CD4-positive, CD25-positive, alpha-beta regulatory T cell (primary cell): ENCODE measurements around the gene DHX16. TPM values are rescaled to one million over a fixed set of nuclear protein-coding genes. Genes with fewer than 3 reads are reported as not detected.
"Not testable (repeated sequence)": the region's sequence is repeated elsewhere in the genome, so short reads cannot be mapped to it uniquely, and the experiment has no call there.

ENCODE experiments used
- ATAC-seq, 2 donors: fragments of 150-1000 bp; cut with Tn5 transposase; one replicate each; pipeline ENCODE4 v1.10.0; 2021; ENCODE audit warnings: low read depth in 2 of 2, moderate number of reproducible peaks in 2 of 2, moderate library complexity in 1 of 2
- DNase-seq, 3 donors: peaks; one replicate each; pipeline versions ENCODE4 v3.0.0 to v3.0.0-alpha.2; 2012 to 2022; ENCODE audit warnings: mixed read lengths in 1 of 3
- H3K27ac ChIP-seq: one replicate; pipeline ENCODE4 v1.7.0; 2013; ENCODE audit warnings: mild to moderate bottlenecking, low read length; ENCODE audit not compliant: insufficient read depth, poor library complexity, severe bottlenecking
- H3K27me3 ChIP-seq: one replicate; pipeline ENCODE4 v1.7.0; 2013; ENCODE audit warnings: low read length; ENCODE audit not compliant: control insufficient read depth, insufficient read depth
- H3K36me3 ChIP-seq: one replicate; pipeline ENCODE4 v1.7.0; 2013; ENCODE audit warnings: mild to moderate bottlenecking, low read length, moderate library complexity; ENCODE audit not compliant: control insufficient read depth, insufficient read depth
- H3K4me1 ChIP-seq: 2 replicates; pipeline ENCODE4 v1.7.0; 2013; ENCODE audit warnings: mild to moderate bottlenecking, low read length; ENCODE audit not compliant: insufficient read depth, control insufficient read depth, poor library complexity, severe bottlenecking
- H3K4me3 ChIP-seq: one replicate; pipeline ENCODE4 v1.7.0; 2013; ENCODE audit warnings: low read depth, mild to moderate bottlenecking, low read length, moderate library complexity
- H3K9me3 ChIP-seq, 2 experiments: 1 replicate in 1 of 2; 2 replicates in 1 of 2; pipeline ENCODE4 v1.7.0; 2013; ENCODE audit warnings: low read length in 2 of 2, mild to moderate bottlenecking in 1 of 2, moderate library complexity in 1 of 2; ENCODE audit not compliant: control insufficient read depth in 2 of 2
- H3K27ac Mint-ChIP-seq, 3 donors: one replicate each; pipeline ENCODE4 v1.8.0; 2020 to 2022; ENCODE audit warnings: mild to moderate bottlenecking in 3 of 3, mixed read lengths in 3 of 3, moderate library complexity in 2 of 3
- H3K27me3 Mint-ChIP-seq: one replicate; pipeline ENCODE4 v1.8.0; 2022; ENCODE audit warnings: mild to moderate bottlenecking, mixed read lengths
- H3K36me3 Mint-ChIP-seq: one replicate; pipeline ENCODE4 v1.8.0; 2020; ENCODE audit warnings: mixed read lengths
- H3K4me1 Mint-ChIP-seq, 4 donors: one replicate each; pipeline ENCODE4 v1.8.0; 2020 to 2022; ENCODE audit warnings: mixed read lengths in 4 of 4, mild to moderate bottlenecking in 1 of 4
- H3K4me3 Mint-ChIP-seq, 4 donors: one replicate each; pipeline ENCODE4 v1.8.0; 2020 to 2022; ENCODE audit warnings: mild to moderate bottlenecking in 4 of 4, mixed read lengths in 4 of 4, moderate library complexity in 3 of 4
- H3K9me3 Mint-ChIP-seq, 7 donors: one replicate each; pipeline ENCODE4 v1.8.0; 2020 to 2022; ENCODE audit warnings: mixed read lengths in 7 of 7, mild to moderate bottlenecking in 3 of 7, moderate library complexity in 2 of 7
- polyA plus RNA-seq, 4 donors: library from polyadenylated mRNA; unstranded; fragments of 300-500 nt; fragmentation: Illumina TruSeq; gene quantifications; one replicate each; pipeline ENCODE4 v1.2.3, GENCODE V29; 2021
- total RNA-seq: library from RNA; stranded (reverse); gene quantifications from one replicate; pipeline ENCODE4 v1.2.3, GENCODE V29; 2022

DHX16 gene
- total and polyA plus RNA-seq, 5 donors from 2014 or later = 13.2 to 33.8 (median 18.7) TPM

DNA sequence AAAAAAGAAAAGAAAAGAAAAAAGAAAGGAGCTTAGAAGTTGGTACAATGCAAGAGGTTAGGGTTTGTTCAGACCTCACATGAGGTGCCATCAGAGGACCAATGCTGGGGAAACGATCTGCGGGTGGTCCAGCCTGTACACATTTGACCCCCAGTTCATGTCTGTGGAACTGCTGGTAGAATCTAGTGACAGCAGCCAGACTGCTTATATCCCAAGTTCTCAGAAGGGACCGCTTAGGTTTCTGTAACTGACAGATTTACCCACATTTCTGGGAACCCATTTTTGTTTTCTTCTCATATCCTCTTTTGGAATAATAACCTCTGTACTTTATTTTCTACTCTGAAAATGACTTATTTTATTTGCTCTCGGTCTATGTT lies 8.9 kb upstream of the DHX16 start:
- Histone ChIP-seq H3K36me3 (peaks cover 24% of the 10 kb centered on the region), H3K27me3 (no peaks in the 10 kb centered on the region), H3K4me1 (peaks cover 54% of the 10 kb centered on the region), H3K27ac (peak overlapping the region; percentile 96), H3K4me3 (peak overlapping the region; percentile 89), H3K9me3 (no peaks in the 10 kb centered on the region)
- no peak for DNase-seq
- peak; percentile 3 for ATAC-seq
- Mint-ChIP-seq H3K9me3 (peaks cover 0 to 6% (median 0%) of the 10 kb centered on the region in 7 donors), H3K27me3 (peaks cover 5% of the 10 kb centered on the region), H3K36me3 (peaks cover 48% of the 10 kb centered on the region), H3K4me3 (peak overlapping the region; percentile 95 to 100 (median 96)), H3K4me1 (peaks cover 11 to 40% (median 15%) of the 10 kb centered on the region in 4 donors), H3K27ac (peak overlapping the region; percentile 93 to 98 (median 96))

DNA sequence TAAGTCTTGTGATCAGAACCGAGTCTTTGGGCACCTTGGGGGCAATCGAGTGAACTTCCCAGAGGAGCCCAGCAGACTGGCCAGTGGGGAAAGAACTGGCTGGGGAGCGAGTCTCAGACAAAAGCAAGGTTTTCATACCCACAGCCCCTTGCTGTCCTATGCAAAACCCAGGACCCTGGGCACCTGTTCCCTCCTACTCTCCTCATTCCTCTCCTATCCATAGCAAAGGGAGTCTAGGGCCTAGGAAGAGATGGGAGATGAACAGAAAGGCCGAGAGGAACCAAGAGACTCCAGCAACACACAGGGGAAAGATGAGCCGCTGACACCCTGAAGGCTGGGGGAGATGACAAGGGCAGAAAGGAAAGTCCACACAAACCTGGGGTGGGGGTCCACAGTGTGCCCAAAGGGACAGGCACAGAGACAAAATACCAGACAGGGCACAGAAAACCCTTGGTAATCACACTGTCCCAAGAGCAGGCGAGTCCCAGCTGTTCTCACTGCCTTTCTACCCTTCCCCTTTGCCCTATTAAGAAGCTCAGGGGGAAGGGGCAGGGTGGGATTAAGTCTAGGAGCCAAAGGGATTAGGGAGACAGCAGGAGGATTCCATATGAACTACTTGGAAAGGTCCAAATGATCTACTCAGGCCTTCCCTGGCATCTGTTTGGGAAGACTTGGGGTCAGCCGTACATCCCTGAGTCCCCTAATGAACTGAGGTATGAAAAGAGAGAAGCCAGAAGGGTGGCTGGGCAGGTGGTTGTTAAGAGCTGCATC lies 7.1 kb upstream of the DHX16 start:
- H3K27me3 ChIP-seq = no peaks in the 10 kb centered on the region
- peaks cover 36% of the 10 kb centered on the region for H3K36me3 ChIP-seq
- H3K4me3 Mint-ChIP-seq = peak overlapping the region; percentile 95 to 100 (median 96)
- DNase-seq = no peak
- H3K27ac ChIP-seq = peak overlapping the region; percentile 96
- peaks cover 0 to 2% (median 0%) of the 10 kb centered on the region in 7 donors for H3K9me3 Mint-ChIP-seq
- peak overlapping the region; percentile 92 to 93 (median 93) for H3K27ac Mint-ChIP-seq
- no peak for ATAC-seq
- peaks cover 5% of the 10 kb centered on the region for H3K27me3 Mint-ChIP-seq
- peaks cover 46% of the 10 kb centered on the region for H3K4me1 ChIP-seq
- H3K9me3 ChIP-seq = no peaks in the 10 kb centered on the region
- peaks cover 47% of the 10 kb centered on the region for H3K36me3 Mint-ChIP-seq
- H3K4me3 ChIP-seq = peak overlapping the region; percentile 89
- H3K4me1 Mint-ChIP-seq = peaks cover 11 to 45% (median 23%) of the 10 kb centered on the region in 4 donors

DNA sequence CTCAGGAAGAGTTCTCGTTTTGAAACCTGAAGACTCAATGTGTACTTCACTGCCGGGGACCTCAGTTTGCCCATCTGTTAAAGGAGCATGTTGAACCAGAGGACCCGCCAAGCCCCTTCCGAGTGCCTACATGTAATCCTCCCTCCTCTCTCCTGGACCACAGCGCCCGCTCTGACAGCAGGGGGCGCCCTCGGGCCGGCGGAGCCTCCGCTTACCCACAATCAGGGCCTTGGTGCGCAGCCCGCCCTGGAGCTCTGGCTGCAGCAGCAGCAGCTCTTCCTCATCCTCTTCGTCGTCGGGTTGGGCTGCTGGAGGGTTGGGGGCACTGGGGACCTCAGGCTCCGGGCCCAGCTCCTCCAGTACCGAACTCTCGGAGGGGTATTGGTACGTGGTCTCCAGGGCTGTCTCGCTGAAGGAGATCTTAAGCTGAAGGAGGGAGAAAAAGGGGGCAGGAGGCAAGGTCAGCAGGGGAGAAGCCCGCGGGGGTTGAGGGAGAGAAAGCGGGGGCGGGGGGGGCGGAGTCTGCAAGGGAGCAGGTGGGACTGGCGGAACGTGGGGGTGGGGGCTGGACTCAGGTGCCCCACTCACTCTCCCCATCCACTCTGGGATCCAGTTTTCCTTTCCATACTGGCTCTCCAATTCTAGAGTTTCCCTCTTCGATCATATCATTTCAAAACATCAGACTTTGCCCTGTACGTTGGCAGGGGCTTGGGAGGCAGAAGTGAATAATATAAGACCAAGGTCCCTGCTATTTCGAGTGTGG lies 6.3 kb upstream of the DHX16 start:
- ATAC-seq = peak; percentile 29 to 30
- peaks cover 0 to 1% (median 0%) of the 10 kb centered on the region in 7 donors for H3K9me3 Mint-ChIP-seq
- peak overlapping the region; percentile 95 to 100 (median 96) for H3K4me3 Mint-ChIP-seq
- peak overlapping the region; percentile 89 to 93 (median 93) for H3K27ac Mint-ChIP-seq
- H3K4me1 Mint-ChIP-seq = peaks cover 11 to 45% (median 23%) of the 10 kb centered on the region in 4 donors
- peaks cover 45% of the 10 kb centered on the region for H3K4me1 ChIP-seq
- no peaks in the 10 kb centered on the region for H3K9me3 ChIP-seq
- H3K36me3 Mint-ChIP-seq = peaks cover 45% of the 10 kb centered on the region
- peak overlapping the region; percentile 89 for H3K4me3 ChIP-seq
- H3K27ac ChIP-seq = peak overlapping the region; percentile 96
- peak; percentile 85 to 92 (median 91) for DNase-seq
- peaks cover 36% of the 10 kb centered on the region for H3K36me3 ChIP-seq
- peaks cover 5% of the 10 kb centered on the region for H3K27me3 Mint-ChIP-seq
- no peaks in the 10 kb centered on the region for H3K27me3 ChIP-seq

DNA sequence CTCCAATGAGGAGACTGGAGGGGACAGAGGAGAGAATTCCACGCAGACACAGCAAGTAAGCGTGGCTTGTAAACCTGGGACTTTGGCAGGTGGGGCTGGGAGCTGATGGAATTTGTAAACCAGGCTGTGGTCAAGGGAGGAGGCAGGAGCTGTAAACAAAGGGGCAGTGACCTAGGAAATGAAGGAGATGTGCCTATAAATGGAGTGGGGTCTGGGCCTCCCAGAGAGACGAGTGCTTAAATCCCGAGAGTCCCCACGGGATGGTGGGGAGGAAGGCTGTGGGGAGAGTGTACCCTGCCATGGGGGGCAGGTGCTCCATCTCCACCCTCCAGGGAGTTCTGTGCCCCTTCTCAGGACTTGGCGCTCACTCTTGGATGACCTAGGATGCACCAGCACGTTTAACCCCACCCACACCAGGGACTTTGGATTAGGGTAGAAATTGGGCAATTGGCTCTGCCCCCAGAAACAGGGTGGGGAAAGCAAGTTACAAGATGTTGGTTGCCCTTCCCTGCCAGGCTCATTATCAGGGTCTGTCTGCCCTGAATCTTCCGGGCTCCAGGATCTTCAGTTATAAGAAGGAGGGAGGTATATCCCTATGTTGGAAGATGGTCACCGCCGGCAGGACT lies 4.0 kb upstream of the DHX16 start:
- H3K27ac Mint-ChIP-seq = peak overlapping the region in 2 of 3 donors; percentile 60 to 95
- no peak overlapping the region for H3K4me3 ChIP-seq
- H3K4me3 Mint-ChIP-seq = peak overlapping the region in 2 of 4 donors; percentile 21 to 47
- H3K9me3 Mint-ChIP-seq = no peaks in the 10 kb centered on the region
- no peaks in the 10 kb centered on the region for H3K27me3 ChIP-seq
- H3K9me3 ChIP-seq = no peaks in the 10 kb centered on the region
- no peak for DNase-seq
- peaks cover 17 to 56% (median 29%) of the 10 kb centered on the region in 4 donors for H3K4me1 Mint-ChIP-seq
- peaks cover 36% of the 10 kb centered on the region for H3K36me3 ChIP-seq
- no peak for ATAC-seq
- H3K36me3 Mint-ChIP-seq = peaks cover 29% of the 10 kb centered on the region
- peaks cover 37% of the 10 kb centered on the region for H3K4me1 ChIP-seq
- no peak overlapping the region for H3K27ac ChIP-seq
- peaks cover 5% of the 10 kb centered on the region for H3K27me3 Mint-ChIP-seq

DNA sequence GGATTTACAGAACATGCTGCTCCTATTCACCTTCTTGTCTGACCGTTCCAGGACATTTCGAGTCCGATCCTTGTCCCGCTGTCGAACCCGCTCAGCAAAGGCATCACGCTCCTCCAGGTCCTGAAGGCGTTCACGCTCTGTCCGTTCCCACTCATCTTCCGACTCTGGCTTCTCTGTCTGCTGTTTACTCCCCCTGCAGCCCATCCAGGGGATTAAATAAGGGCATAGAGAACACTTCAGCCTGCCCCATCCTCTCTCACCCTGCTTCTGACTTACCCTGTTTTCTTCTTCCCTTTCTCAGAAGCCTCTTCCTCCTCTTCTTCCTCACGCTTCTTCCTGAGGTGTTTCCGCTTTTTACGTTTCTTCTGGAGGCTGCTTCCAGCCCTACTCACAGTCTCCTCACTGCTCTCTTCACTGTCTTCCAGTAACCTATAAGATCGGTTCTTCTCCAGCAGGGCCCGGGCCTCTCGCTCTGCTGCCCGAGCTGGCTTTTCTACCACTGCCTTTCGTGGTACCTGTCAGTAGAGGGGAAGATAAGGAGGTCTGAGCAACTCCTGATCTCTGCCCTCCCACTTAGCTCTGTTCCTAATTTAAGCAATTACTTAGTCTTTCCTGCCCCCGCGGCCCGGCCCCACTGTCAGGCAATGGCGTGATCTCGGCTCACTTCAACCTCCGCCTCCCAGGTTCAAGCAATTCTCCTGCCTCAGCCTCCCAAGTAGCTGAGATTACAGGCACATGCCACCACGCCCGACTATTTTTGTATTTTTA lies 1.9 kb downstream of the DHX16 start:
- no peak overlapping the region for H3K4me3 ChIP-seq
- DNase-seq (no peak), ATAC-seq (no peak)
- H3K27ac ChIP-seq = no peak overlapping the region
- peak overlapping the region; percentile 42 to 81 (median 79) for H3K27ac Mint-ChIP-seq
- no peaks in the 10 kb centered on the region for H3K27me3 ChIP-seq
- H3K27me3 Mint-ChIP-seq = peaks cover 5% of the 10 kb centered on the region
- H3K36me3 Mint-ChIP-seq = peaks cover 26% of the 10 kb centered on the region
- H3K9me3 Mint-ChIP-seq = no peaks in the 10 kb centered on the region
- H3K4me1 ChIP-seq = peaks cover 21% of the 10 kb centered on the region
- H3K4me1 Mint-ChIP-seq = peaks cover 16 to 39% (median 22%) of the 10 kb centered on the region in 4 donors
- peak overlapping the region; percentile 73 to 91 (median 80) for H3K4me3 Mint-ChIP-seq
- H3K36me3 ChIP-seq = peaks cover 31% of the 10 kb centered on the region
- no peaks in the 10 kb centered on the region for H3K9me3 ChIP-seq

DNA sequence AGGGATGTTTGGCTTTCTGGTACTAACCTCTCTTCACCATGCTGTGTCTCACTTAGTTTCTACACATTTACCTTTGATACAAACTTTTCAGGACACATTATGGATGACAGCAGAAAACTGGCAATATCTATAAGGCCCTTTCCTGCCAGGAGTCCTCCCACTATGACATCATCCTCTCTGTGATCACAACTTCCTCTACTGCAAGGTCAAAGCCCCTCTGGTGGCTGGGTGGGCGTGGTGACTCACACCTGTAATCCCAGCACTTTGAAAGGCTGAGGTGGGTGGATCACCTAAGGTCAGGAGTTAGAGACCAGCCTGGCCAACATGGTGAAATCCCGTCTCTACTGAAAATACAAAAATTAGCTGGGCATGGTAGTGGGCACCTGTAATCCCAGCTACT lies 6.5 kb downstream of the DHX16 start:
- H3K27ac ChIP-seq, H3K27me3 ChIP-seq, H3K4me1 ChIP-seq, H3K27me3 Mint-ChIP-seq, H3K9me3 ChIP-seq, DNase-seq, H3K4me3 Mint-ChIP-seq, ATAC-seq, H3K4me3 ChIP-seq, H3K9me3 Mint-ChIP-seq: not testable (repeated sequence)
- H3K36me3 Mint-ChIP-seq = peaks cover 55% of the 10 kb centered on the region
- peaks cover 69% of the 10 kb centered on the region for H3K36me3 ChIP-seq
- H3K4me1 Mint-ChIP-seq = peaks cover 9 to 24% (median 13%) of the 10 kb centered on the region in 4 donors
- H3K27ac Mint-ChIP-seq = peak overlapping the region in 1 of 3 donors; percentile 63
